GM19324 (cell line): ENCODE data around the gene LRIF1.
"Not testable (repeated sequence)": the region's sequence is repeated elsewhere in the genome, so short reads cannot be mapped to it uniquely, and the experiment has no call there.

Experiments used
- ATAC-seq: cut with Tn5 transposase; IDR thresholded peaks from one replicate; pipeline ENCODE4 v1.9.1; 2021; ENCODE audit warnings: mild to moderate bottlenecking, moderate library complexity; ENCODE audit not compliant: unreplicated experiment, low FRiP score

Gene LRIF1

GRCh38 chr1:110951161-110951560, 12.6 kb downstream of the LRIF1 start:
- ATAC-seq, result no peak

DNA sequence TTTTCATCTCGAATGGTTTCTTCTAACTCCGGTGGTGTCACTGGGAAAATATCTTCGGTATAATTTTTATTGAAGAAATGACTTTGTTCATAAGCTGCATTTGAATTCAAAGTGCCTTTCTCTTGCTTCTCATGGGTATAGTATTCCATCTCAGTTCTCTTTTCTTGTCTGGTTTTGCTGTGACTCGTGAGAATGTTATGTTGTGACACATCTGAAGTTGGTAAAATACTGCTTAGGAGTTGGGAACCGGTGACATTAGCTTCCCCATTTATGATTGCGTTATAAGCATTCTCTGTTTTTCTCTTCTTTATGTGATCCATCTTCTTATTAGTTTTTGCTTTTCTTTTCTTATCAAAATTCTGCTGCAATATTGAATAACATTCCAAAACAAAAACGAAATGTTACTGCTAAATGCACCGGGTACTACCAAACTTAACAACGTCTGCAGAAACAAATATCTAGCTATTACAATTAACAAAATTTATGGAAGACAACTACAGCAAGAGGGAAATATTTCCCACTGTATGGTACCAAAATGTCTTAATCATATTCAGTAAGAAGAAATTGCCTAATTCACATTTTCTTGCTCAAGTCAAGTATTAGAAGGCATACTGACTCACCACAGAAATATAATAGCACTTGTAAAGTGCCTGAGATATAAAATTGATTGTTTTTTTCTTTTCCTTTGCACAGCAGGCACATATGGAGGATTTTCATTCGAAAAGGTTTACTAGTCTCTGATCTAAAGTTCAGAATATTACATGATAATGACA, 15.5 kb downstream of the LRIF1 start:
- no peak for ATAC-seq

- ATAC-seq, result no peak
Measured at GRCh38 chr1:110945626-110946025, 18.1 kb downstream of the LRIF1 start.

DNA sequence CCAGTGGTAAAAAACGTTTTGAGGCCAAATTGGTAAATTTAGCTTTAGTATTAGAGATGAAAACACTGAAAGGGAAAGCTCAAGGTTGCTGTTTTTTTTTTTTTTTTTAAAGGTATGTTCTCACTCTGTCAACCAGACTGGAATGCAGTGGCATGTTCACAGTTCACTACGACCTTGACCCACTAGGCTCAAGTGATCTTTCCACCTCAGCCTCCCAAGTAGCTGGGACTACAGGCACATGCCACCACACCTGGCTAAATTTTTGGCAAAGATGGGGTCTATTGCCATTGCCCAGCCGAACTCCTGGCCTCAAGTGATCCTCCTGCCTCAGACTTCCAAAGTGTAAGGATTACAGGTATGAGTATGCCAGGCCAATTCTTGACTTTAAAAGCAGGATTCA, 18.9 kb downstream of the LRIF1 start:
- ATAC-seq, result no peak

GRCh38 chr1:110936567-110936966, 27.2 kb downstream of the LRIF1 start:
- ATAC-seq, result no peak

- not testable (repeated sequence) for ATAC-seq
Measured at GRCh38 chr1:110931097-110931496, 32.6 kb downstream of the LRIF1 start.

- ATAC-seq, result no peak
Measured at GRCh38 chr1:110928904-110929303, 34.8 kb downstream of the LRIF1 start.

GRCh38 chr1:110928191-110928590, 35.5 kb downstream of the LRIF1 start:
- ATAC-seq, result no peak

DNA sequence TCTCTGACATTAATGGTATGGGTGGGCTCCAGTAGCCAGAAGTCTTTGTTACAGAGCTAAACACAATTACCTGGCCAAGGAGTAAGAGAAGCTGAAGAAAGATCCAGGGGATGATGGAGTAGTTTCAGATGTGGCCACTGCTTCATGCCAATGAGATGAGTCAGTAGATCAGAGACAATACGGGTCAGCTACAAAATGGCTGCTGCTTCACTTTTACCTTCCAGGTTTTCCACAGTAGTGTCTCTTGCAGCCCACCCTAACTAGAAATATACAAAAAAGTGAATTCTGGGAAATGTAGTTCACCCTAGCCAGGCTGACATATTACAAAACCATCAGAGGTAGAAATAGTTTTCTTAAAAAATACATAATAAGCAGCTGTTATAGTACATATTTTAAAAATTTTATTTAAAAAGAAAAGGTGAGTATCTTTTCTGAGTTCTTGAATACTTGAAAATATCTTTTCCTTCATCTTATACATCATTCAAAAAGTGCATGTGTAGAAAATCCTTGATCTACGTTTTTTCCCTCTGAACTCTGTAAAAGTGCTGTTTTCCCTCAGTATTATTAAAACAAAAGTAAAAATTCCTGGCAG, 36.1 kb downstream of the LRIF1 start:
- no peak for ATAC-seq

DNA sequence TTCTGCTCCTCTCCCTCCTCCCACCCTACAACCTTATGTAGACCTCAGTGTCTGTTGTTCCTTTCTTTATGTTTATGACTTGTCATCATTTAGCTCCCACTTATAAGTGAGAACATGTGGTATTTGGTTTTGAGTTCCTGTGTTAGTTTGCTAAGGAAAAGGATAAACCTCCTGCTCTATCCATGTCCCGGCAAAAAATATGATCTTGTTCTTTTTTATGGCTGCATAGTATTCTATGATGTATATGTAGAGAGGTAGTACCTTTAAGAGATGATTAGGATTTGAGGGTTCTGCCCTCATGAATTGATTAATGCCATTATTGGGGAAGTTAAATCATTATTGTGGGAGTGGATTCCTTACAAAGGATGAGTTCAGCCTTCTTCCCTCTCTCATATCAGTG, 41.8 kb downstream of the LRIF1 start:
- ATAC-seq, result no peak

GRCh38 chr1:110918016-110918415, 45.7 kb downstream of the LRIF1 start:
- ATAC-seq, result no peak

DNA sequence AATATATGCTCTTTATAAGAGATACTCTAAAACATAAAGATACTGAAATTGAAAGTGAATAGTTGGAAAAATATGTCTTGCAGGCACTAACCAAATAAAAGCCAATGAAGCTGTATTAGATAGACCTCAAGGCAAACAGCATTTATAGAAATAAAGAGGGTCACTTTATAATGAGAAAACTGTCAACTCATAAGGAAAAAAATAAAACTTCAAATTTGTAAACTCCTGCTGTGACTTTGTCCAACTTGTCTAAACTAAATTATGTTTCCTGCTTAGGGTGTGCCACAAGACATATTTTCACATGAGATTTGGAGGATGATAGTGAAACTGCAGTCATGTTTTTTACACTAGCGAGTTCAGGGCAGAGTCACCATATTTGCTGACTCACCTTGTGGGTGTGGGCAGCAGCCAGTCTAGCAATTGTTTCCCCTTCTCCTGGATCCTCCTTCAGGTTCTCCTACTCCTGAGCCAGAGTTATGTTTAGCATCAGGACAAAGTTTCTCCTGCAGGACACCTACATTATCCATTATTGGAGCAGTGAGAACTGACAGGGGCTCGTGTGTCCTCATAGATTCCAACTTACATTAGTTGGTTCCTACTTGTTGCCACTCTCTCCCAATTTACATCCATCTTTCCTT, 46.9 kb downstream of the LRIF1 start:
- ATAC-seq, result no peak

GRCh38 chr1:110916274-110916668, 47.5 kb downstream of the LRIF1 start:
- ATAC-seq, result no peak

DNA sequence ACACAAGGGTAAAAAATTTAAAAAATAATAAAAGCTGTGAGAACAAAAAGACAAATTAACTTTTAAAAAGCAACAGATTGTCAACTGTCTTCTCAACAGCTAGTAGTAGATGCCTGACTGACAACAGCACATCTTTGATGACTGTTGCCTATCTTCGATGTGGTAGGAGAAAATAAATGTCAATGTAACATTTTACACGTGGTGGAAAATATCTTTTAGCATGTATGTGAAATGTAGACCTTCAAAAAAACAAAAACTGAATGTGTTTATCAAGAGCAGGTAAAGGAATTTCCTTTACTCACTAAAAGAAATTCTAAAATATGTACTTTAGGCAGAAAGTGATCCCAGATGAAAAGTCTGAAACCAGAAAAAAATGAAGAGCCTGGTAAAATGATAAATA, 47.9 kb downstream of the LRIF1 start:
- ATAC-seq, result no peak

GRCh38 chr1:110914676-110915075, 49.0 kb downstream of the LRIF1 start:
- ATAC-seq, result no peak

GRCh38 chr1:110912784-110913183, 50.9 kb downstream of the LRIF1 start:
- ATAC-seq, result no peak

DNA sequence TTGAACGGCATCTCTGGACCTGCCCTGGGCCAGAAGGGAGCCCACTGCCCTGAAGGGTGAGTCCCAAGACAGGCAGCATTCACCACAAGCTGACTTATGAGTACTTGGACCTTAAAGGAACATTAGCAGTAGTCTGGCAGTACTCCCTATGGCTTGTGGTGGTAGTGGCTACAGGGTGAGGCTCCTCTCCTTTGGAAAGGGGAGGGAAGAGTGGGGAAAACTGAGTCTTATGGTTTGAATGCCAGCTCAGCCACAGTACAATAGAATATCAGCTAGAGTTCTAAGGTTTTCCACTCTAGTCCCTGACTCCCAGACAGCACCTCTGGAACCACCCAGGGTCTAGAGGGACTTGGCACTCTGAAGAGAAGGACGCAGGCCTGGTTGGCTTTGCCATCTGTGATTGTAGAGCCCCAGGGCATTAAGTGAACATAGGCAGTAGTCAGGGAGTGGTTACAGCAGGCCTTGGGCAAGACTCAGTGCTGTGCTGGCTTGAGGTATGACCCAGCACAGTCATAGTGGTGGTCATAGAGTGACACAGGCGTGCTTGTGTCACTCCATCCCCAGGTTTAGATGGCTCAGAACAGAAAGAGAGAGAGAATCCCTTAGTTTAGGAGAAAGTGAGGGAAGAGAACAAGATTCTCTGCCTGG, 59.7 kb downstream of the LRIF1 start:
- ATAC-seq, result no peak

DNA sequence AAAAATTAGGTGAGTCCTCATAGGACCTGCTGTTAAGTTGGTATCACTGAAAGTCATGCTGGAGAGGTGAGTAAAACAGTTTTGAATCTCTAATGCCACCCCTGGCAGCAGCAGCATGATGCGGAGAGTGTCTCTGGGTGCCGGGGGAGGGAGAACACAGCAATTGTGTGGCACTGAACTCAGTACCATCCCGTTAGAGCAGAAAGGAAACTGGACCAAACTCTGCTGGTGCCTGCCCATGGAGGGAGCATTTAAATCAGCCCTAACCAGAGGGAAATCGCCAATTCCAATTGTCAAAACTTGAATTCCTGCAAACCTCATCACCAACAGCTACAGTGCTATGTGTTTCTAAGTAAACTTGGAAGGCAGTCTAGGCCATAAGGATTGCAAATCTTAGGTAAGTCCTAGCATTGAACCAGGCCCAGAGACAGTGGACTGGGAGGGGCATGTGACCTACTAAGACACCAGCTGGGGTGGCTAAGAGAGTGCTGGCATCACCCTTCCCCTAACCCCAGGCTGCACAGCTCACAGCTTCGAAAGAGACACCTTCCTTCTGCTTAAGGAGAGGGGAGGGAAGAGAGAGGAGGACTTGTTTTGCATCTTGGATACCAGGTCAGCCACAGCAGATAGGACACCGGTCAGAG, 60.8 kb downstream of the LRIF1 start:
- ATAC-seq, result no peak

DNA sequence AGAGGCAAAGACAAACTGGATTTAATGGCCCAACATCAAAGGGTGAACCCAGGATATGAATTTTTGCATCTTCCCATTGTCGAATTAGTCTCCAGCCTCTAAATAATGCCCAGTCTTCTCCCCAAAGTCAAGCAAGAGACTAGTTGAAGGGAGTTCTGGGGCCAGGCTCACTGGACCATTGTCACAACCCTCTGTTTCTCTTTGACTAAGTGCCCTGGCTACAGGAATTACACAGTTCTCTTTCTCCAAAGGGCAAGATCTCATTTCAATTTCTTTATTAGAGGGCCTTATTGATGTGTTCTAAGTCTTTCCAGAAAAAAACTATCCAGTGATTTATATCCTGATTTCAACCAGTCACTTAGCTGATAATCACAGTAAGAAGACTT, 64.3 kb downstream of the LRIF1 start:
- ATAC-seq, result no peak

DNA sequence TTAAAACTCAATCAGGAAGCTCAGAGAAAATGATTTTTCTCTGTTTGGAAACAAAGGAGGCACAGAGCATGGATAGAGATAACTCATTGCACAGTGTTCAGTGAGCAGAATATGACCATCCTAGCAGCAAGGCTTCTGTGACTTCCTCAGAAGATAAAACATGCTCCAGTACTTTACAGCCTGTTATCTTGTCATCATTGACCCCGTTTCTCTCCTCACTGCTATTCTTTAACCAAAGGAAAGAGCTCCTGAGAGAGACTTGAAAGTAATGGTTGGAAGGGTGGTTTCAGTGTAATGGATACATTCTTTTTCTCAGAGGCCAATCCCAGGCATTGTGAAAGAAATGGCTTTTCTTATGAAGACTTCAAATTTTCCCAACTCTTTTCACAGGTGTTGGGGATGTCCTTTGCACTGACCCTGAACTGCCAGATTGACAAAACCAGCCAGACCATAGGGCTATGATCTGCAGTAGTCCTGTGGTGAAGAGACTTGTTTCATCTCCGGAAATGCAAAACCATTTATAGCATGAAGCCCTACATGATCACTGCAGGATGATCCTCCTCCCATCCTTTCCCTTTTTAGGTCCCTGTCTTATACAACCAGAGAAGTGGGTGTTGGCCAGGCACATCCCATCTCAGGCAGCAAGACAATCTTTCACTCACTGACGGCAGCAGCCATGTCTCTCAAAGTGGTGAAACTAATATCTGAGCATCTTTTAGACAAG, 64.8 kb downstream of the LRIF1 start:
- ATAC-seq, result no peak
